MM.1S (cell line): ENCODE results near the gene SLC9A4.

Source experiments
- DNase-seq: peaks from one replicate; pipeline ENCODE4 v3.0.0-alpha.2; 2015
- H2AFZ ChIP-seq: fragments of 300-600 bp; sonication (generic); 2 replicates; pipeline ENCODE4 v1.6.0; 2016; ENCODE audit warnings: antibody characterized with exemption, low read length
- H3F3A ChIP-seq: fragments of 300-600 bp; sonication (generic); 2 replicates; pipeline ENCODE4 v1.6.1; 2016; ENCODE audit warnings: mild to moderate bottlenecking, antibody characterized with exemption, low read length, moderate library complexity, mixed read lengths; ENCODE audit not compliant: insufficient read depth
- H3K27ac ChIP-seq: fragments of 300-600 bp; sonication (generic); 2 replicates; pipeline ENCODE4 v1.5.1; 2016; ENCODE audit warnings: mild to moderate bottlenecking, low read length
- H3K27me3 ChIP-seq: fragments of 300-600 bp; sonication (generic); replicated peaks from 2 replicates; pipeline ENCODE4 v1.6.0; 2016; ENCODE audit warnings: low read length; ENCODE audit not compliant: insufficient read depth
- H3K36me3 ChIP-seq: fragments of 300-600 bp; sonication (generic); replicated peaks from 2 replicates; pipeline ENCODE4 v1.6.1; 2016; ENCODE audit warnings: mild to moderate bottlenecking, low read length, mixed read lengths; ENCODE audit not compliant: insufficient read depth
- H3K4me1 ChIP-seq: fragments of 300-600 bp; sonication (generic); 2 replicates; pipeline ENCODE4 v1.6.1; 2016; ENCODE audit warnings: low read length, mixed read lengths
- H3K4me2 ChIP-seq: fragments of 300-600 bp; sonication (generic); 2 replicates; pipeline ENCODE4 v1.6.0; 2016; ENCODE audit warnings: low read depth, low read length
- H3K4me3 ChIP-seq: fragments of 300-600 bp; sonication (generic); 2 replicates; pipeline ENCODE4 v1.5.1; 2016; ENCODE audit warnings: low read length, mixed read lengths
- H3K79me2 ChIP-seq: fragments of 300-600 bp; sonication (generic); 2 replicates; pipeline ENCODE4 v1.6.1; 2016; ENCODE audit warnings: mixed run types, low read length, mixed read lengths
- H3K9ac ChIP-seq: fragments of 300-600 bp; sonication (generic); 2 replicates; pipeline ENCODE4 v1.6.1; 2016; ENCODE audit warnings: low read length, mixed read lengths
- H3K9me2 ChIP-seq: fragments of 300-600 bp; sonication (generic); replicated peaks from 2 replicates; pipeline ENCODE4 v1.6.1; 2016; ENCODE audit warnings: mild to moderate bottlenecking, low read length, mixed read lengths; ENCODE audit not compliant: insufficient read depth
- H3K9me3 ChIP-seq: fragments of 300-600 bp; sonication (generic); replicated peaks from 2 replicates; pipeline ENCODE4 v1.6.1; 2016; ENCODE audit warnings: mild to moderate bottlenecking, low read length, mixed read lengths; ENCODE audit not compliant: insufficient read depth
- H4K20me1 ChIP-seq: fragments of 300-600 bp; sonication (generic); 2 replicates; pipeline ENCODE4 v1.6.1; 2016; ENCODE audit warnings: mild to moderate bottlenecking, low read length, moderate library complexity, mixed read lengths; ENCODE audit not compliant: insufficient read depth
- CTCF ChIP-seq: fragments of 300-600 bp; sonication (generic); IDR thresholded peaks from 2 replicates; pipeline ENCODE4 v1.5.1; 2016; ENCODE audit warnings: antibody characterized with exemption, low read length, mixed read lengths
- EZH2 ChIP-seq: fragments of 300-600 bp; sonication (generic); optimal IDR thresholded peaks from 2 replicates; pipeline ENCODE3; 2017; ENCODE audit warnings: low read depth, mild to moderate bottlenecking, antibody characterized with exemption, low read length, mixed read lengths
- EZH2phosphoT487 ChIP-seq: fragments of 300-600 bp; sonication (generic); IDR thresholded peaks from 2 replicates; pipeline ENCODE4 v1.6.1; 2018; ENCODE audit warnings: antibody characterized with exemption, low read length

SLC9A4 gene

GRCh38 chr2:102460467-102460866 is 12.6 kb upstream of the SLC9A4 start:
- no peaks in the 10 kb centered on the region for H3K9me2 ChIP-seq
- H3K36me3 ChIP-seq = no peaks in the 10 kb centered on the region
- H3K4me1 ChIP-seq = no peaks in the 10 kb centered on the region
- H3K27me3 ChIP-seq = no peaks in the 10 kb centered on the region
- no peaks in the 10 kb centered on the region for H3F3A ChIP-seq
- no peaks in the 10 kb centered on the region for H3K79me2 ChIP-seq
- H3K27ac ChIP-seq = no peak overlapping the region
- H3K4me2 ChIP-seq = no peak overlapping the region
- TF ChIP-seq EZH2 = no peak
- no peak for TF ChIP-seq CTCF
- TF ChIP-seq EZH2phosphoT487 = no peak
- H4K20me1 ChIP-seq = no peaks in the 10 kb centered on the region
- H3K9ac ChIP-seq = no peak overlapping the region
- no peaks in the 10 kb centered on the region for H3K9me3 ChIP-seq
- H3K4me3 ChIP-seq = no peak overlapping the region
- H2AFZ ChIP-seq = no peak overlapping the region
- DNase-seq = no peak

- H3F3A ChIP-seq = no peaks in the 10 kb centered on the region
- H3K9ac ChIP-seq = no peak overlapping the region
- no peaks in the 10 kb centered on the region for H3K9me2 ChIP-seq
- H3K79me2 ChIP-seq = no peaks in the 10 kb centered on the region
- no peak overlapping the region for H2AFZ ChIP-seq
- H3K27ac ChIP-seq = no peak overlapping the region
- no peak overlapping the region for H3K4me2 ChIP-seq
- no peak for DNase-seq
- H4K20me1 ChIP-seq = no peaks in the 10 kb centered on the region
- no peaks in the 10 kb centered on the region for H3K4me1 ChIP-seq
- no peak overlapping the region for H3K4me3 ChIP-seq
- H3K27me3 ChIP-seq = no peaks in the 10 kb centered on the region
- no peaks in the 10 kb centered on the region for H3K36me3 ChIP-seq
- no peaks in the 10 kb centered on the region for H3K9me3 ChIP-seq
- TF ChIP-seq EZH2phosphoT487 (no peak), EZH2 (no peak), CTCF (no peak)
Observed at GRCh38 chr2:102461188-102461587, 11.8 kb upstream of the SLC9A4 start.

- Histone ChIP-seq H3F3A (no peaks in the 10 kb centered on the region), H3K27me3 (no peaks in the 10 kb centered on the region), H2AFZ (no peak overlapping the region), H3K4me2 (no peak overlapping the region), H3K9me3 (no peaks in the 10 kb centered on the region), H3K9me2 (no peaks in the 10 kb centered on the region), H3K4me1 (no peaks in the 10 kb centered on the region), H3K9ac (no peak overlapping the region), H4K20me1 (no peaks in the 10 kb centered on the region), H3K27ac (no peak overlapping the region), H3K36me3 (no peaks in the 10 kb centered on the region), H3K79me2 (no peaks in the 10 kb centered on the region), H3K4me3 (no peak overlapping the region)
- no peak for DNase-seq
- TF ChIP-seq EZH2phosphoT487 (no peak), CTCF (no peak), EZH2 (no peak)
Observed at GRCh38 chr2:102463160-102463559, 9.9 kb upstream of the SLC9A4 start.
